Medulla oblongata (tissue), 1 donor: ENCODE measurements around the gene WDR46.

Source experiments
- DNase-seq: peaks from one replicate; pipeline ENCODE4 v3.0.0-alpha.2; 2015; ENCODE audit errors: extremely low spot score

WDR46 gene

GRCh38 chr6:33313709-33314514 is 24.9 kb upstream of the WDR46 start, which contains the start of gene TAPBP:
TSS of gene TAPBP (minus strand) at chr6:33314078. CDS start at chr6:33314041, 37 bp downstream.
- peak; percentile 74 for DNase-seq

DNA sequence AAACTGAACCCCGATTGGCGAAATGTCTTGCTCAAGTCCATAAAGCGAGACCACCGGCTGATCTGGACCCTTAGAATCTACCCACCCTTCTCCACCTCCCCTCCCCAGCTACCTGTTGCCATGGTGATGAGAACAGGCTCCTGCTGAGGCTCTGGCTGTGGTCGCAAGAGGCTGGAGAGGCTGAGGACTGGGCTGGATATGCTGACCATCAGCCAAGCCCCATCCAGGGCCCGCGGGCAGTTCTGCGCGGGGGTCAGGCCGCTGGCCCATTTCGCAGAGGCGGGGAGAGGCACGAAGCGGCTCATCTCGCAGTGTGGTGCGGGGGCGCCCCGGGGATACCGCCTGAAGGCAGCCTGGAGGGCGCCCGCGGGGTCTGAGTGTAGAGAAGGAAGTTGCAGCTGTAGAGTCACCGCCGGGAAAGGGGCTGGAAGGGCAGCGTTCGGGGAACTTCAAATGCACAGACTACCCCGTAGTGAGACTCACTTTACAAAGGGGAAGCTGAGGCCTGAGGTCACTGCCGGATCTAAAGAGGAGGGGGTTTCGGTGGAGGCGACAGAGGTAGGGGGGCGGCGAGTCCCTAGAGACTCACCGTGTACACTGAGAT is 24.2 kb upstream of the WDR46 start:
- peak; percentile 49 for DNase-seq

DNA sequence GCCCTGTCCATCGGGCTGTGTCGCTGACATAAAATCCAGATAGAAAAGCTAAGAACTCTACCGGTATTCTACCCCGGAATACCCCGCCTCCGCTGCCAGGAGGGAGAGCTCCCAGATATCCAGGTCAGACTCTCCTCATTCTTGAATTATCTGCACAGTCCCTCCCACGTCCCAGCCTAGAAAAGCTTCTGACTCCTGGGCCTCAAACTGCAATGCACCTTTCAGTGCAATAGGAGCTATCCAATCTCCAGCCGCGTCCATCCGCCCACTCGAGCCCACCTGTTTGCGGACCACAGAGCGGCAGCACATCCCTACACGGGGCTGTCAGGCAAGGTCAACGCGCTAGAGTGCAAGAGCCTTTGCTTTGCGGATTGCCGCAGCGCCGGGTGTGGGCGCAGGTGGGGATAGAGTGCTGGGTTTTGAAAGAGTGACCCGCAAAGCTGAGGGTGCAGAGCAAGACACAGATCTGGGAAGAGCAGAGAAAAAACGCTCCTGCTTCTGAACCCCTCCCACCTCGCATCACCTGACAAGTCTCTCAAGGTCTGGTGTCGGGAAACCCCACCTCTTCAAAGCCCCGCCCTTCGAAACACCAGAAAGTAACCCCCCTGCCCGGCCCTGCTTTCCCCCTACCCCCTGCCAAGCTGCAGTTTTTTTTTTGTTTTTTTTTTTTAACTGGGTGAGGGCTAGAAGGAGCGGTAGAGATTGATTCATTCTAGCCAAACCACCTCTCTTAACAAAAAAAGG is 23.5 kb upstream of the WDR46 start:
- peak; percentile 77 for DNase-seq

- DNase-seq: no peak
Measured at GRCh38 chr6:33306356-33306755, 17.3 kb upstream of the WDR46 start.

GRCh38 chr6:33305052-33305451 is 16.0 kb upstream of the WDR46 start:
- no peak for DNase-seq

GRCh38 chr6:33304216-33304615 is 15.2 kb upstream of the WDR46 start:
- no peak for DNase-seq

DNA sequence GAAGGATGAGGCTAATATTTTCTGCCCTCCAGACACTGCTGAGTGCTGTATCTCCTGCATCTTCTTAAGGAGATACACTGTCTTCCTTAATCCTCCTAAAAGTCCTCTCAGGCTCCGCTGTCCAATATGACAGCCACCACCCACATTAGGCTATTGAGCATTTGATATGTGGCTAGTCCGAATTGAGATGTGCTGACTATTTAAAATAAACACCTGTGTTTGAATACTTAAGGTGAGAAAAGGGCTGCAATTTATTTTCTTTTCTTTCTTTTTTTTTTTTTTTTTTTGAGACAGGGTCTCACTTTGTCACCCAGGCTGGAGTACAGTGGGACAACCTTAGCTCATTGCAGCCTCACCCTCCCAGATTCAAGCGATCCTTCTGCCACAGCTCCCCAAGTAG is 12.8 kb upstream of the WDR46 start:
- no peak for DNase-seq

GRCh38 chr6:33299237-33299944 is 10.4 kb upstream of the WDR46 start:
- peak; percentile 93 for DNase-seq

DNA sequence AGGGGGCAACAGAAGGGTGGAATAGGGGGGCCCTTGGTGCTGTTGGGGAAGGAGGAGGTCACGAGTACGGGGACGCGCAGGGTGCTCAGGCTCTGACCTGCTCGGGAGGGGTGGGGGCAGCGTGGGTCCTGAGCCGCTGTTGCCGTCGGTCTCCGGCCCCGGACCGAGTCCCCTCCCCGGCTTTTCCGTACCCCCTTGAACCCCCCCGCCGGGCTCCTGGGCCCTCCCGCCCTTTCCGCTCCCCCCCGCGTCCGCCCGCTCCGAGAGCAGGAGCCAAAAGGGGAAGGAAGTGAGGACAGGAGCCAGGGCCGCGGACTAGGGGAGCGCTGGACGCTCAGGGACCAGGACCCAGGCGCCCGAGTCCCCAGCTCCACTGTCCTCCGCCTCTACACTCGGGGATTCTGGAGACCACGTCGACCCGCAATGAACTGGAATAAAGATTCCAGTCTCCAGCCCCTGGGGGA is 9.8 kb upstream of the WDR46 start, which contains the start of gene RGL2:
Gene RGL2, minus strand, starts transcription at position 170 of the 464 bp plus-strand sequence. CDS start 332 bp downstream, outside the sequence.
- DNase-seq: peak; percentile 89

GRCh38 chr6:33297956-33298772 is 9.1 kb upstream of the WDR46 start:
- peak; percentile 72 for DNase-seq

- DNase-seq: no peak
Measured at GRCh38 chr6:33297406-33297955, 8.4 kb upstream of the WDR46 start.

- DNase-seq: no peak
Measured at GRCh38 chr6:33296797-33297405, 7.9 kb upstream of the WDR46 start.

DNA sequence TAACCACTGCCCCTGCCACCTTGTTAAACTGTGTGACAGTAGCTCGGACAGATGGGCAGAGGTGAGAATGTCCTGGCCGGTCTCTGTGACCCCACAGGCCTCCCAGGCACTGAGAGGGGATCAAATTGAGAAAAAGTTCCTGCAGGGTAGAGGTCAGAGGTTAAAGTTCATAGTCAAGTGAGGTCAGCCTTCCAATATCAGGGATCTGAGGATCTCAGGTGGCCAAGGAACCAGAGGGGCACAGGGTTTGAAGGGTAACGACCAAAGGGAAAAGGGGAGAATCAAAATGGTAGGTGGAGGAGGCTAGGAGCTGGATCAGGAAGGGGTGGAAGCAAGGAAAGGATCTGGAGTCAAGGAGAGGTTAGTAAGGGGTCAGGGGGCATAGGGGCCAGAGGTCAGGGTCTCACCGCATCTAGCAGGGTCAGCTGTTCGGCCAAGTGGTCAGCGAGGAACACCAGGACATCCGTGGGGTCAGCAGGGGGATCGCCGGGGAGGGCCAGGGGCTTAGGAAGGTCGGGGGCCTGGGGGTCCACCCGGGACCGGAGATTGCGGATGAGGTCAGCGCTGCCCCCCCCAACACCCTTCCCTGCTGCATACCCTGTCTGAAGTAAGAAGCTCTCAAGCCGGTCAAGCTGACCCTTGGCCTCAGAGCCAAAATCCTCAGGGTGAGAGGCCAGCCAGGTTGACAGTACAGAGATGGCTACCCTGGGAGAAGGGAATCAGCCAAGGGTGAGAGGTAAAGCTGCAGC is 6.8 kb upstream of the WDR46 start:
- no peak for DNase-seq

GRCh38 chr6:33294086-33294823 is 5.2 kb upstream of the WDR46 start:
- DNase-seq: no peak

- DNase-seq: no peak
Measured at GRCh38 chr6:33292996-33293682, 4.1 kb upstream of the WDR46 start.

- no peak for DNase-seq
Measured at GRCh38 chr6:33290459-33290858, 1.4 kb upstream of the WDR46 start.

GRCh38 chr6:33289784-33290315 is 811 bp upstream of the WDR46 start:
- no peak for DNase-seq
